Frontal cortex (tissue), 4 donors: Measurements from ENCODE around the gene CDCA4. TPM values are rescaled to one million over a fixed set of nuclear protein-coding genes. Genes with fewer than 3 reads are reported as not detected.
A peak's percentile ranks its signal among the peaks of the same experiment; 100 is the strongest.

Experiments used
- DNase-seq, 2 donors: peaks; one replicate each; pipeline ENCODE4 v3.0.0; 2012; ENCODE audit warnings: low spot score in 2 of 2
- FAIRE-seq: peaks from 2 replicates; lab custom pipeline; 2012; peaks lifted over from hg19 to GRCh38; lab: Jason Lieb, UNC
- total RNA-seq: library from RNA; depleted of rRNA; stranded (reverse); fragments of >200 nt; gene quantifications from one replicate; pipeline ENCODE4 v1.2.3, GENCODE V29; 2014
- donor health status: control.
- donor health status: control.
- donor health status: control.

The CDCA4 gene
- total RNA-seq, 1 donor from 2014 or later = 11.0 TPM

DNA sequence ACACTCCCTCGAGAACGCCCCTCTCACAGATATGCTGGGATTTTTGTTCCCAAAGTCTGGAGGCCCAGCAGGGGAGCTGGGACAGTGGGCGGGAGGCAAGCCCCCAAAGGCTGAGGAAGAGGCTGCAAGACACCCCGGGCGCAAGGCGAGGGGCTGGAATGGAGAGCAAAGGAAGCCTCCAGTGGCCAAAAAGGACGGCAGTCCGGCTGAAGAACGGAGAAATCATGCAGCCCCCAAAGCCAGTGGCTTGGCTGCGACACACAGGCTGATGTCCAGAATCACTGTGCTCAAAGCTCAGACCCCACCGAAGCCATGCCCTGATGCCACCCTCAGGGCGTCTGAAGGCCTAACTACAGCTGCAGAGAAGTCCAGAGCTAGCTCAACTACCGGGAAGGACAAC lies 24.4 kb downstream of the CDCA4 start:
- DNase-seq (no peak), FAIRE-seq (no peak)

DNA sequence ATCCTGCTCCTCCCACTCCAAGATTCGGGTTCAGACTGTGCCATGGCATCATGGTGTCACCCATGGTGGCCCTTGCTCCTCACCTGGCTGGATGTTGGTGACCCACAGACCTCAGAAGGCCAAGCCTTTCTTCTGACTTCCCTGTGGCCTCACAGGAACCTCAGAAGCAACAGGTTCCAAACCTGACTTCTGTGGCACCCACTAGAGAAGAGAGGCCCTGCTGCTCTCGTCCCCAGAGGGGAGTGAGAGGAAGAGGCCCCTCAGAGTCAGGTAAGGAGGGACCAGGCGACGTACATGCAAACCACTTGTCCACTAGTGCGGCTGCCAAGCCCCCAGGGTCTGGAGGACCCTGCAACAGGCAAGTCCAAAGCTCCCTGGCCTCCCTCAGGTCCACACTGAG lies 24.9 kb downstream of the CDCA4 start:
- FAIRE-seq (no peak), DNase-seq (no peak)

DNA sequence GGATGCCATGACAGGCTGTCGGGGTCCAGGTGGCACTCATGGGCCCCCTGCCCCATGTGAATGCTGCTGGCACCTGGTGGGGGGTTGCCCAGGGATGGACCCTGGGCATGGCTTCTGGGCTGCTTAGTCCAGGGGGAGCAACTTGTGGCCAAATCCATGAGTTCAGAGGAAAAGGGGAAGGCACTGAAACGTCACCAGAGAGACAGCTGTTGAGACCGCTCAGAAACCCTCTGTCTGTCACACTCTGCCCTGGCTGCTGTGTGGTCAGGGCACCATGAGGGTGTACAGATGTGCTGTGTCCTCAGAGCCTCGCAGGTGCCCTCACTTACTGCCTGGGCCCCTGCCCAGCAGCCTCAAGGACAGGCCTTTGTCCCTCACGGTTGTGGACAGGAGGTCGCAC lies 25.9 kb downstream of the CDCA4 start:
- FAIRE-seq (no peak), DNase-seq (no peak)

DNA sequence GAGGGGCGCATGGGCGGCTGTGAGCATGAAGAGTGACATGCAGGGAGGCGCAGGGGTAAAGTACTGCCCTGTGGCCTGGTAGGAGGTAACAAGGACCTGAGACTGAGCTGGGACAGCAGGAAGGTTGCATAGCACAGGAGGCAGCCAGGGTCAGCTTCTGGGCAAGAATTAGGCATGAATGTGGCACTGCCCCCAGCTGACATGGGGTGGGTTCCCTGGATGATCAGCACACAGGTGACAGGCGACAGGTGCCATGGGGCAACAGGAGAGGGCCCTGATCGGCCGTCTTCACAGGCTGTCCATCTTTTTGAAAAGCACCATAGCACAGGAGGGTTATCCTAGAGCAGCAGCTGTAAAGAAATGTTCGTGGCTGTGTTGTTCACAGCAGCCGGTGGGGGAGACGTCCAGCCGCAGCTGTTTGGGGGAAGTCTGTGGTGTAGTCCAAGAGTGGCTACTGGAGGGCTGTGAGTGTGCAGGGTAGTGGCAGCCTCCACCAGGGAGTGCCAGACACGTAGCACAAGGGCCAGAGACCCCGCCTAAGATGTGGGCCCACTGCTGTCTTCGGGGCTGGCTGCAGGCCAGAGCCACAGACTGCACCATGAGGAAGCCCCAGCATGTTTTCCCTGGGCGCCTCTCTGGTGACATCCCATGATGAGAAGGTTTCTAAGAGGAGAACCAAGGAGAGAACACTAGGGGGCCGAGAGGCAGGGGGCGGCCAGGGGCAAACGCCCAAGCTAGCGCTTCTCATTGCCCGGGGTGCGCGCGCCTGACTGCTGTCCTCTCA lies 26.9 kb downstream of the CDCA4 start:
- DNase-seq (no peak), FAIRE-seq (no peak)

DNA sequence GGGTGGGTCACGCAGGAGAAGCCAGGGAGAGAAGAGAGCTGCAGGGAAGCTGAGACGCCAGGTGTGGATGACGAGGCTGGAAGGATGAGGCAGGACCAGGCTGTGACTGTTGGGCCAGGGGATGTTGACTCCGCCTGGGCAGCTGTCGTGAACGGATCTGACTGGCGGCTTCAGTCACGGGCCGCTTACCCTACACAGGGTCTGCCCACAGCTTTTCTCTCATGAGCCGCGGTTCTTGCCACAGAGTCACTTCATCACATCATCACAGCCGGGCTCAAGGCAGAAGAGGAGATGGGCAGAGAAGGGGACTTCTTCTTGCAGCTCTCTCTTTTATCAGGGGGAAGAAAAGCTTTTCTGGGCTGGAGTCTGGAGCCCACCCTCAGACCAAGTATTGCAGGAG lies 27.6 kb downstream of the CDCA4 start:
- DNase-seq = no peak
- no peak for FAIRE-seq

DNA sequence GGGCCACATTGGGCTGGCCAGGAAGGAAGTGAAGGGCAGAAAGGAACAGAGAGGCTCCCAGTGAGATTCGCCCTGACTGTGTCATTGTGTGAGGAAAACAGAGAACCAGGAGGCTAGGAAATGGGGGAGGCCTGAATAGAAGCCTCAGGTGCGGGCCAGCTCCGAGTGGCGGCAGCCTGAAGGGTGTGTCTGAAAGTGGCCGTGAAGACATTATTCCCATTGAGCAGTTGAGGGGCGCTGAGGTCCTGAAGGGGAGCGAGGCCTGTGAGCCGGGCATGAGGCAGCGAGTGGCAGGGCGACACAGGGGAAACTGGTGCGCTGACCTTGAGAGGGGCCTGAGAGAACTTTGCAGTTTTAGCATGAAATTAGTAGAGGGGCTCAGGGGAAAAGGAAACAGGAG lies 28.4 kb downstream of the CDCA4 start:
- FAIRE-seq (no peak), DNase-seq (no peak)

DNA sequence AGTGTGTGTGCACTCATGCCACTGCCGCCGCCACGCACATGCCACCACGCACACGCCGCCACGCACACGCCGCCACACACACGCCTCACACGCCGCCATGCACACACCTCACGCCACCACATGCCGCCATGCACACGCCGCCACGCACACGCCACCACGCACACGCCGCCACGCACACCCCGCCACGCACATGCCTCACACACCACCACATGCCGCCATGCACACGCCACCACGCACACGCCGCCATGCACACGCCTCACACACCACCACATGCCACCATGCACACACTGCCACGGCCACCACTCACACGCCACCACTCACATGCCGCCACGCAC lies 29.0 kb downstream of the CDCA4 start:
- DNase-seq = no peak
- no peak for FAIRE-seq

DNA sequence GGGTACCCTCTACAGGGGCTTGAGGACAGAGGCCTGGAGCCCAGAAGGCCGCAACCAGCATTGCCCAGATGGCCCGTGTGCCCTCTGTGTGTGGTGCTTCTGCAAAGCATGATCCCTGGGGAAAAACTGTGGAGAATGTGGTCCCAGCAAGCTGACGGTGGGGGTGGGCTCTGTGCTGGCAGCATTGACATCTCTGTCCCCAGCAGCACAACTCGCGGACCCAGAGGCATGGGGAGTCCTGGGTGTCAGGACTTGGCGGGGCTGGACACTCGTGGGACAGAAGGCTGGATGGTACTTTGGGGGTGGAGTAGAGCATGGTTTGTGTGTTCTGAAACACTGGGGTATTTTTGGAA lies 31.0 kb downstream of the CDCA4 start:
- FAIRE-seq = no peak
- DNase-seq = no peak

DNA sequence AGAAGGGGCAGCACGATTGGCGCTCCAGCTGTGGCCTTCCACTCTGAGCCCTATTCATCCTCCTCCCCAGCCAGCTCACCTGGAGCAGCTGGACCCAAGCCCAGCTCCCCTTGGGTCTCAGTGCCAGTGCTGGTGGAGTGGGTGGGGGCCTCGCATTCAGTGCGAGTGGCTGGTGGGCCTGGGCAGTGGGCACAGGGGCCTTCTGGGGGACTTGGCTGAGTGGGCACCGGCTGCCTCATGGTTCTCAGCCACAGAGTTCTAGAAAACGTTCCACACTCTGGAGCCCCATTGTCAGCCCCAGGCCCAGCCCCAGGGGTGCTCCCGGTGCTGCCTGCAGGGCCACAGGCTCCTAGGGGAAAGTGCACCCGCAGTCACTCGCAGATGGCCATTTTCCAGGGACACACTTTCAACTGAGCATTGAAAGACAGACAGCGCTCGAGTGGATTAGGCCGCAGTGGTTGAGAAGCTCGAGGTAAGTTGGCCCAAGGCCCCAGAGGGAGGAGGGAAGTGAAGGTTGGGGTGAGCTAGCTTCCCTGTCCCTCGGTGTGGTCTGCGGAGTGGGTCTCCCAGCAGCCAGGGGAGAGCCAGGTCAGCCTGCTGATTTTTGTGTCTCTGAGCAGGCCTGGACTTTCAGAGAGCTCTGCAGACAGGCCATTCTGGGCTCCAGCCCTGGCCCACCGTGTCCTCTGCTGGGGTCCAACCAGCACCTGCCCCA lies 31.5 kb downstream of the CDCA4 start:
- no peak for DNase-seq
- no peak for FAIRE-seq

DNA sequence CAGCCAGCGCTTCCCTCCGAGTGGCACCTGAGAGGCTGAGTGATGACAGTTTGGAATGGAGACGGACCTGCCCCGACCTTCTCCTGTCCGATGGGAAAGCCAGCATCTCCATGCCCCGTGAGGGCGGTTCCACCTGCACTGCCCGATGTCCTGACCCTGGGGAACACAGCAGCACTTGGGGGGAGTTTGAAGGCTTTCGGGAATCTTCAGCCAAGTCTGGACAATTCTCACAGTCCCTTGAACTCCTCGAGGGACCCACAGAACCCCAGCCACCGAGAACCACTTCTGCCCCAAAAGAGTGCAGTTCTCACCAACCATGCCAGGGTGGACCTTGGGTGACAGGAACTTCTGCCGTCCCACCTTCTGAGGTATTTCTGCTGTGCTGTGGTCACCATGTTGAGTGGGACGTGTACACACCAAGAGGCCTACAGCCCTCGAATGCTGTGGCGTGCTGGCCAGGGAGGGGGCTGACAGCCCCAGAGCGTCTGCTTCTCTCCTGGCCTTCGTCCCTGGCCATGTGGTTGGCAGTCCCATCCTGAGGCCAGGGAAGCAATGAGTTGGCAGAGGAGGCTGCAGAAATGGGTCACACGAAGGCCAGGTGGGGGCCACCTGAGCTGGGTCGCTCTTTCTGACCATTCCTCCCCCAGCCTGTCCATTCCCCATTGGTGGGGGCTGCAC lies 34.3 kb downstream of the CDCA4 start:
- FAIRE-seq (no peak), DNase-seq (no peak)

DNA sequence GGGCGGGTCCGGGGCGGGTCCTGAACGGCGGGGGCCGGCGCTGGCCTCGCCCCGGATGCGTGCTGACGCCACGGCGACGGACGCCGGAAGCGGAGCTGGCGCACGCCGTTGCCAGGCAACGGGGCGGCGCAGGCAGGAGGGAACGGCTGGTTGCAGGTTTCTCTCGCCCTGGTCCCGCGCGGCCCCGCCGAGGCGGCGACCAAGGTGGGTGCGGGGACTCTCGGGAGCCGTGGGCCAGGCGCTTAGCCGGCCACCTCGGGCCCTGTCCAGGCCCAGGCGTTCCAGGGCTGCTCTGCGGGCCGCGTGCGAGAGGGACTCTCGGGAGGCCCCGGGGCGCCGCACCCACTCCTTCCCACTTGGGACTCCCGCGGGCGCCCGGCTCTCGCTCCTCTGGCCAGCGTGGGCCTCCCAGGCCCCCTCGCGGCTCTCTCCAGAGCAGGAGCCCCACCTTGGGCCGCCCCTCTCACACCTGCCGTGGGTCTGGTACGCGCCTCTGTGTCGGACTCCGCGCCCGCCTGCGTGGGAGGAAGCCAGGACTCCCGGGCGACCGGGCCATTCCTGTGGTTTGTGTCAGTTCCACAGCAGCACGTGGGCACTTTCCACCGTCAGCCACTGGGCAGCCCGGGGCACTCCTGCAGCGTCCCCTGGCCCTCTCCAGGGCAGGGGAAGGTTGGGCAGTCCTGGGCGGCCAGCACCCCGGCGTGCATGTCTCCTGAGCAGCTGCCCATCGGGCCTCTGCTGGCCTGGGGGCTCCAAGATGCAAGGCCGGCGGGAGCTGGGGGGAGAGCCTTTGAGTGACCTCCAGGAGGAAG lies 35.0 kb downstream of the CDCA4 start, which contains the start of gene CLBA1:
TSS of gene CLBA1 (plus strand) at position 114 of the 812 bp plus-strand sequence. CDS start at position 758, 644 bp downstream.
- DNase-seq = peak; percentile 100

DNA sequence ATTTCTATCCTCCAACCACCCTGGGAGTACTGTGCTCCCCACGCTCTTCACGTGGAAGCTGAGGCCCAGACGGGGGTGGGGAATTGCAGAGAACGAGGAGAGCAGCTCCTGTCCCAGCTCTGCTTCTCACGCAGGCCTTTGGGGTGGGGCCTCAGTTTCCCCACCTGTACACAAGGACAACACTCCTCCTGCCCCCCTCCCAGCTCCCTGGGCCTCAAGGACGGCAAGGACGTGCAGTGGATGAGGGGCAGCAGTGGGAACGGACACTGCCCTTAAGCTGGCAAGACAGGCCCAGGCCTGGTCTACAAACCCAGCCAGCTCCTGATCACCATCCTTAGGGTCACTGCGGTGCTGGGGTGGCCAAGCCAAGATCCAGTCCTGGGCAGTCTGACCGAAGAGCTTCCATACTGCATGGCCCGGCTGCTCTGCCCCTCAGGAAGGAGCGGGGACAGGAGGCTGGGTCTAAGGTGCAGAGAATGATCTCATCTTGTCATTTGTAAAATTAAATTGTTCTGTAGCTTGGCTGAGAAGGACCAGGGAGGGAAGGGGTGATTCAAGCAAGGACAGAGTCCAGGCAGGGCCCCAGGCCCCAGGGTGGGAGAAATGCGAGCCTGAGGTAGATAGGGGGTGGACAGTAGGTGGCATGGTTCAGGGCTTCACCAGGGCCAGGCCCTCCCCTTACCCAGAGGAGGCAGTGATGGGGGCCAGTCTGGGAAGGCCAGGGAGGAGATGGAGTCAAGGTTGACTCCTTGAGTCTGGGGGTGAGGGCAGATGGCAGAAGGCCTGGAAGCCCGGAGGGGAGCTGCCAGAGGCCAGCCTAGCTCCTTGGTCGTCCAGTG lies 36.6 kb downstream of the CDCA4 start:
- no peak for FAIRE-seq
- no peak for DNase-seq

More for the DNA sequence above, 35.0 kb downstream of the CDCA4 start, which contains the start of gene CLBA1:
- no peak for FAIRE-seq

DNA sequence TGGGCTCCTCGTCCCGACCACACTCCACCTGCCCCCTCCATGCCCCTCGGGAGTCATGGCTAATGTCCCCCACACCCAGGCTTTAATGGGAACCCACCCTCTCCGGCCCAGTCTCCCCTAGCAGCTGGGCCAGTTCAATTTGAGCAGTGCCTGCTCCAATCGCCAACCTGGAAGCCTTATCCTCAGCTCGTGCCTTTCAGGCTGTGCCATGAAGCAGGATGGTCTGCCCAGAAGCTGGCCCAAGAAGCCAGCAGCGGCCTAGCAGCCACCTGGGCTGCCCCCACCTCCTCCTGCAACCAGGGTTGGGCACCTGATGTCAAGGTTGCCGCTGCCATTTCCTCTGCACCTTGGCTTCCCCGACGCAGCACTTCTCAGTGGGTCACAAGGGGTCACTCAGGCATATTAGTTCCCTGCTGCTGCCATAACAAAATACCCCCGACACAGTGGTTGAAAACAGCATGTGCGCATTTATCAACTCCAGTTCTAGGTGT lies 37.6 kb downstream of the CDCA4 start:
- FAIRE-seq (no peak), DNase-seq (no peak)

DNA sequence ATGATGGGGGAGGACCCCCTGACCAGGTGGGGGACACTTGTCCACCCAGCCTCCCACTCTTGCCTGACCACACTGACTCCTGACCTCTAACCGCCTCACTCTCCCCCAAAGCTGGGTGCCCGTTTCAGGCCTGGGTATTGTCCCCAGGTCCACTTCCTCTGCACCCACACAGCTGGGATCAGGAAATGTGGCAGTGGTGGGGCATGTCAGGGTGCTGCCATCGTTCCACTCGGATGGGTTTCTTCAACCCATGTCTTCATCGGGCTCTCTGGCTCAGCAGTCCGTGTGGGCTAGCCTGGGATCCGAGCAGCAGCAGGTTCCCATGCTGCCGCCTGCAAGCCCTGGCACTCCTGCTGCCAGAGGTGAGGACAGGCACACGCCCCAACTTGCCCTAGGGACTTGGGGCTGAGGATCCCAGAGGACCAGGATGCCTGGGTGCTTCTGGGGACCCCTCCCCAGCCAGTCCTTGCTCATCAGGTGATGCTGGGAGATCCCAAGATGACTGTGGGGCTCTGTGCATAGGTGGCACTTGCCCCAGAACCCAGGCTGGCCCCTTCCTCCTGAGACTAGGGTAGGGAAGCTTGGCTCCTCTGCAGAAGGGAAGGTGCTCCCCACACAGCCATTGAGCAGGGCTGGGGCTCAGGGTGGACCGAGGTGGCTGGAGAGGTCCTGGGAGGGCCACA lies 38.2 kb downstream of the CDCA4 start:
- no peak for DNase-seq
- no peak for FAIRE-seq

DNA sequence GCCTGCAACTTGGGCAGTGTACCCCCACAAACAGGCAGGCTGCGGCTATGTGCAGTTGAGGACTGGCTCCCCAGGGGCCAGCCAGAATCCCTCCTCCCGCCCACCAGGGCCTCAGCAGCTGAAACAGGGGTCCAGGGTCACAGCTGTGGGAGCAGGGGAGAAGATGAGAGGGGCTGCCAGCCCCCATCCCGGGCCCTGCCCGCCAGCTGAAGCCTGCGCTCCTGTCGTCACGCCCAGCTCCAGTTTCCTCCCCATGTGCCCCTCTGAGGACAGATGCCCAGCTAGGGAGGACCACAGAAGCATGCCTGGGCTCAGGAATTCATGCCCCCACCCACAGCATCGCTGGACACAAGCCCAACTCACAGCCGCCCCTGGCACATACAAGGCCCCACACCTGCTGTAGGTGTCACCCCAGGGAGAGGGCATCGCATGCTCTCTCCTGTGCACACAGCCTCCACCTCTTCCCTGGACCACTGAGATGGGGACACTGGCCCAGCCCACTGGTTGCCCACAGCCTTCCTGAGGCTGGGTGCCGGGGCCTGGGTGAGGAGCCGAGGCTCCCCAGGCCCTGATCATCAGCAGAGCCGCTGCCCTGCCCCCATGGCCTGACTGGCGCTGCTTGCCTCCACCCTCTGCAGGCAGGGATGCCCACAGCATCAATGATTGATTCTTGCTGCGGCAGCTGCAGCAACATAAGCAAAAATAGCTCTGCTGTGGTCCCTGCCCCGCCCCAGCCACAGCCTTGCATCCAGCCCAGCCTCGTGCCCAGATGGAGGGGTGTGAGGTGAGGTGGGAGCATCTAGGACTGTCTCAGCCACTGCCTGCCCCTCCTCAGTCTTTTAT lies 39.0 kb downstream of the CDCA4 start:
- DNase-seq = no peak
- FAIRE-seq = no peak

DNA sequence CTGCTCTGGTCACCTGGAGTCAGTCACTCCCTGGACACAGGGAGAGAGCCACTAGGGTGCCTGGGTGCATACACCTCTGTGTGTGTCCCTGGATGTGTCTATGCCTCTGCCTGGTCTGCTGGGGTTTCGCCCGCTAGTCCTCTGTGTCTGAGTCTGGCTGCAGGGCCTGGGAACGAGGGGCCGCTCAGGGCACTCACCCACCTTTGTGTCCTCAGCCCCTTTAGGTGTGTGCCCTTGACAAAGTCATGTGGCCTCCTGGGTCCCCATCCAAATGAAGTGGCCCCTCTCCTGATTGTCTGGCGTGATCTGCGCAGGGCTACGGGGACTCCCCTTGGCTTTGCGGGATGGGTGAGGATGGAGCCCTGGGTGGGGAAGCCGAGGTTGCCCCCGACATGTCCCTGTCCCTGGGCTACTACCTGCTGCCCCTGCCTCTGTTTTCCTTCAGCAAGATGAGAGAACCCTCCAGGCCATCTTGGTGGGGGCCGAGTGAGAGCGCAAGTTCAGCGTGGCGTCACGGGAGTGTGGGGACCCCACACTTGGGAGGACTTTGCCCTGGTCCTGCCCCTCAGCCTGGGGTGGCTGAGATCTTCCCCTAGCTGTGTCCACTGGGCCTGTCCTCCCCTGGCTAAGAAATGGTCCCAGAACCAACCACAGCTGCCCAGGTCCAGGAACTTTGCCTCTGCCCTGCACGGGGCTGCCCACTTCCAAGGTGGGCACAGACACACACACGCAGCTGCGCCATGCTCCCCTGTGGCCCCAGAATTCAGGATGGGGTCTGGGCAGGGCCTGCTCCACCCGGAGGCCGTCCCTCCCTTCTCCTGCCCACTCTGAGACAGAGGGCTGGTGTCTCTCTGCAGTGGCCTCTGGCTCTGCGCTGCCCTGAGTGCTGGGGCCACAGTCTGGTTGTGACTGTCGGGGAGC lies 40.0 kb downstream of the CDCA4 start:
- DNase-seq = no peak
- no peak for FAIRE-seq
